HepG2 (cell line): ENCODE measurements around the gene MAPK11. TPM values are rescaled to one million over a fixed set of nuclear protein-coding genes. Genes with fewer than 3 reads are reported as not detected.

Experiments
- ATAC-seq: fragments of 200-7000 bp; cut with Tn5 transposase; 3 replicates; pipeline ENCODE4 v1.9.1; 2020; ENCODE audit warnings: mild to moderate bottlenecking, moderate library complexity
- BruUV-seq: library from RNA; stranded (reverse); fragments of 400-500 nt; replicated peaks from 2 replicates; lab custom pipeline; 2021; lab: Mats Ljungman, UMichigan
- CTCF ChIA-PET: fragments of 300-600 bp; formaldehyde crosslinking; extraction: SDS; loops from one replicate; lab custom pipeline; 2021; ENCODE audit warnings: low total read pairs, inconsistent platforms, low intra/inter-chr PET ratio; lab: Yijun Ruan, JAX
- POLR2A ChIA-PET: fragments of 350-600 bp; sonication (Branson Sonifier 250); formaldehyde crosslinking; loops from one replicate; lab custom pipeline; 2020; ENCODE audit warnings: antibody characterized with exemption, inconsistent platforms; lab: Yijun Ruan, JAX
- DNase-seq: peaks from one replicate; pipeline ENCODE4 v3.0.0-alpha.2; 2015; ENCODE audit warnings: low spot score
- FAIRE-seq: peaks from 3 replicates; lab custom pipeline; 2011; peaks lifted over from hg19 to GRCh38; lab: Jason Lieb, UNC
- H2AFZ ChIP-seq: one replicate; pipeline ENCODE4 v1.6.1; 2011; ENCODE audit warnings: low read length, inconsistent platforms
- H3K27ac ChIP-seq: fragments of 300-600 bp; 3 replicates; pipeline ENCODE4 v1.8.0; 2011; ENCODE audit warnings: mixed run types, mild to moderate bottlenecking, mixed read lengths, low read length, inconsistent platforms; ENCODE audit not compliant: insufficient read depth; ENCODE audit errors: extremely low read length
- H3K27me3 ChIP-seq, 2 experiments: fragments of 200-600 bp in 1 of 2; 2 replicates in 1 of 2; 3 replicates in 1 of 2; pipeline versions ENCODE4 v1.6.0 to v1.8.0; 2011; ENCODE audit warnings: low read length in 2 of 2, mild to moderate bottlenecking in 2 of 2, moderate library complexity in 2 of 2, inconsistent platforms in 1 of 2; ENCODE audit not compliant: insufficient read depth in 2 of 2, control insufficient read depth in 1 of 2
- H3K36me3 ChIP-seq, 2 experiments: fragments of 200-600 bp in 1 of 2; replicated peaks in 1 of 2; 2 replicates in 1 of 2; 3 replicates in 1 of 2; pipeline versions ENCODE4 v1.5.1 to v1.8.0; 2011; ENCODE audit warnings: low read length in 2 of 2, inconsistent platforms in 1 of 2; ENCODE audit not compliant: insufficient read depth in 2 of 2, control insufficient read depth in 1 of 2
- H3K4me1 ChIP-seq: 2 replicates; pipeline ENCODE4 v1.5.1; 2012; ENCODE audit warnings: low read length, inconsistent platforms; ENCODE audit not compliant: insufficient read depth
- H3K4me2 ChIP-seq: 2 replicates; pipeline ENCODE4 v1.6.0; 2011; ENCODE audit warnings: low read depth, low read length, inconsistent platforms
- H3K4me3 ChIP-seq, 3 experiments: fragments of 200-600 bp in 1 of 3; sonication (generic), shearing (Covaris generic) in 1 of 3; replicated peaks in 1 of 3; 2 replicates each; pipeline ENCODE4 v1.5.1; 2011 to 2016; ENCODE audit warnings: low read length in 3 of 3, inconsistent platforms in 2 of 3, low read depth in 2 of 3, mild to moderate bottlenecking in 2 of 3, control low read depth in 1 of 3, mixed read lengths in 1 of 3; ENCODE audit not compliant: insufficient read depth in 1 of 3
- H3K79me2 ChIP-seq: one replicate; pipeline ENCODE4 v1.6.1; 2011; ENCODE audit warnings: low read length, inconsistent platforms; ENCODE audit not compliant: insufficient read depth
- H3K9ac ChIP-seq: 2 replicates; pipeline ENCODE4 v1.6.0; 2011; ENCODE audit warnings: mild to moderate bottlenecking, low read depth, low read length, inconsistent platforms; ENCODE audit not compliant: insufficient read depth
- H3K9me3 ChIP-seq: 2 replicates; pipeline ENCODE4 v1.5.1; 2012; ENCODE audit warnings: mild to moderate bottlenecking, low read length
- H4K20me1 ChIP-seq: 2 replicates; pipeline ENCODE4 v1.6.0; 2011; ENCODE audit warnings: inconsistent platforms, mild to moderate bottlenecking, low read length, moderate library complexity; ENCODE audit not compliant: insufficient read depth
- HNRNPLL ChIP-seq: fragments of 200-400 bp; formaldehyde crosslinking; IDR thresholded peaks from 2 replicates; pipeline ENCODE4 v1.6.1; 2017; ENCODE audit warnings: mild to moderate bottlenecking, low read depth, low read length; ENCODE audit not compliant: poor library complexity, severe bottlenecking
- MXI1 ChIP-seq: IDR thresholded peaks from 3 replicates; pipeline ENCODE4 v1.6.1; 2012; ENCODE audit warnings: low read depth, low read length, inconsistent platforms, borderline replicate concordance
- NCOA1 ChIP-seq: sonication (generic); formaldehyde crosslinking; IDR thresholded peaks from 2 replicates; pipeline ENCODE4 v1.9.0; 2021; ENCODE audit warnings: missing genetic modification reagents
- PPARG ChIP-seq: conservative IDR thresholded peaks from 2 replicates; pipeline ENCODE4 v1.6.1; 2016; ENCODE audit warnings: missing biosample characterization, missing genetic modification reagents
- RARG ChIP-seq: sonication (generic); formaldehyde crosslinking; IDR thresholded peaks from 2 replicates; pipeline ENCODE4 v1.4.0; 2020; ENCODE audit warnings: low read depth, mild to moderate bottlenecking, missing genetic modification reagents
- SOX13 ChIP-seq, 3 experiments: fragments of 450-650 bp in 1 of 3; sonication (generic) in 1 of 3; formaldehyde crosslinking in 1 of 3; IDR thresholded peaks in 2 of 3; conservative IDR thresholded peaks in 1 of 3; 2 replicates each; pipeline versions ENCODE4 v1.5.0 to v1.6.1; 2016 to 2020; ENCODE audit warnings: antibody characterized with exemption in 1 of 3, mild to moderate bottlenecking in 1 of 3, missing compliant biosample characterization in 1 of 3, missing genetic modification reagents in 1 of 3, moderate library complexity in 1 of 3
- SOX6 ChIP-seq, 2 experiments: fragments of 450-650 bp in 1 of 2; sonication (generic) in 1 of 2; formaldehyde crosslinking in 1 of 2; IDR thresholded peaks; 2 replicates each; pipeline versions ENCODE4 v1.4.0 to v1.6.1; 2017 to 2020; ENCODE audit warnings: antibody characterized with exemption in 1 of 2, mild to moderate bottlenecking in 1 of 2, missing genetic modification reagents in 1 of 2
- STAG1 ChIP-seq: sonication (generic); formaldehyde crosslinking; IDR thresholded peaks from 2 replicates; pipeline ENCODE4 v1.4.0; 2020; ENCODE audit warnings: missing genetic modification reagents
- ZBTB7B ChIP-seq: sonication (generic); formaldehyde crosslinking; IDR thresholded peaks from 2 replicates; pipeline ENCODE4 v1.4.0; 2020; ENCODE audit warnings: missing genetic modification reagents
- ZGPAT ChIP-seq: IDR thresholded peaks from 2 replicates; pipeline ENCODE4 v1.6.1; 2016; ENCODE audit warnings: mild to moderate bottlenecking
- ZNF230 ChIP-seq: sonication (generic); formaldehyde crosslinking; IDR thresholded peaks from 2 replicates; pipeline ENCODE4 v1.4.0; 2020; ENCODE audit warnings: mild to moderate bottlenecking, missing genetic modification reagents
- ZNF251 ChIP-seq: sonication (generic); formaldehyde crosslinking; IDR thresholded peaks from 2 replicates; pipeline ENCODE4 v1.9.0; 2021; ENCODE audit warnings: mild to moderate bottlenecking, missing genetic modification reagents
- ZNF329 ChIP-seq: sonication (generic); formaldehyde crosslinking; IDR thresholded peaks from 2 replicates; pipeline ENCODE4 v1.9.0; 2021; ENCODE audit warnings: low read depth, mild to moderate bottlenecking, missing genetic modification reagents
- ZNF414 ChIP-seq: sonication (generic); formaldehyde crosslinking; IDR thresholded peaks from 2 replicates; pipeline ENCODE4 v1.5.0; 2020; ENCODE audit warnings: missing genetic modification reagents
- ZNF468 ChIP-seq: sonication (generic); formaldehyde crosslinking; IDR thresholded peaks from 2 replicates; pipeline ENCODE4 v1.8.0; 2022; ENCODE audit warnings: mild to moderate bottlenecking, moderate library complexity, missing genetic modification reagents
- ZNF772 ChIP-seq: sonication (generic); formaldehyde crosslinking; IDR thresholded peaks from 2 replicates; pipeline ENCODE4 v1.5.0; 2020; ENCODE audit warnings: mild to moderate bottlenecking, missing genetic modification reagents
- ZNF780A ChIP-seq: sonication (generic); formaldehyde crosslinking; IDR thresholded peaks from 2 replicates; pipeline ENCODE4 v1.8.0; 2022; ENCODE audit warnings: mild to moderate bottlenecking, missing genetic modification reagents, moderate library complexity
- ZNF850 ChIP-seq: sonication (generic); formaldehyde crosslinking; conservative IDR thresholded peaks from 2 replicates; pipeline ENCODE4 v1.9.0; 2021; ENCODE audit warnings: mild to moderate bottlenecking, missing genetic modification reagents
- WGBS: methylation state at CpG from one replicate; pipeline ENCODE4 v1.1.6; 2017; ENCODE audit warnings: low lambda C conversion rate; 5-methylcytosine and 5-hydroxymethylcytosine counted together
- in situ Hi-C: cut with HindIII; loops from 2 replicates; pipeline ENCODE4 v1.10.0; 2017; ENCODE audit warnings: low pct_unique_long_range_greater_than_20kb; ENCODE audit not compliant: extremely low pct_ligation_motif_present
- intact Hi-C: fragments of 100-400 bp; cut with micrococcal nuclease; formaldehyde crosslinking; loops from one replicate; pipeline ENCODE4 v1.10.0; 2022; ENCODE audit not compliant: unreplicated experiment
- polyA plus RNA-seq, 8 experiments: library from polyadenylated mRNA; depleted of rRNA in 3 of 8; stranded (reverse) in 7 of 8; unstranded in 1 of 8; fragments of >200 nt; fragmentation: Illumina TruSeq in 4 of 8; extraction: Trizol in 4 of 8; gene quantifications; 2 replicates each; pipeline versions ENCODE4 v1.2.1 to v1.2.3, GENCODE V29; 2011 to 2016; ENCODE audit warnings: low read depth in 4 of 8, missing spikeins in 1 of 8, mixed read lengths in 1 of 8; ENCODE audit not compliant: insufficient read depth in 1 of 8
- total RNA-seq, 5 experiments: library from RNA; depleted of rRNA; stranded (reverse); fragments of >200 nt; fragmentation: Illumina TruSeq; extraction: Trizol; gene quantifications; 2 replicates each; pipeline ENCODE4 v1.2.3, GENCODE V29; 2016; ENCODE audit warnings: low read depth in 1 of 5

MAPK11 gene
- total and polyA plus RNA-seq, 2 of the 13 experiments (the other 11 are each of a cell fraction or from before 2014, with no cell fraction given) = 0.15 to 0.17 TPM

- no peak for TF ChIP-seq ZNF251 (CRISPR knock-in tag)
- TF ChIP-seq ZNF850 (CRISPR knock-in tag) = no peak
- TF ChIP-seq ZNF329 (CRISPR knock-in tag) = 0 out of 2 replicates have a peak, but pooled peaks have one; percentile 30
- peak; percentile 44; the same call in 1 of the 3 replicates for TF ChIP-seq MXI1
- peak; percentile 87 for TF ChIP-seq STAG1
Measured at GRCh38 chr22:50252082-50253045, 17.8 kb downstream of the MAPK11 start (continued).

- intact Hi-C loops (no loop called here), in situ Hi-C loops (no loop called here)
- H3K79me2 ChIP-seq = peaks cover 3% of the 10 kb centered on the region
- no peaks in the 10 kb centered on the region for H4K20me1 ChIP-seq
- H3K9ac ChIP-seq = peak overlapping the region; percentile 29
- peaks cover 3 to 6% of the 10 kb centered on the region in 2 experiments; a peak in 3 of 5 replicates for H3K36me3 ChIP-seq
- peaks cover 37% of the 10 kb centered on the region for H3K4me1 ChIP-seq
- peak overlapping the region; percentile 36 for H3K27ac ChIP-seq
- POLR2A ChIA-PET = interaction anchor here (0.6 to 2.3 kb wide), 19 partner anchors 8 to 274 kb away, joined by 3 to 14 read pairs (median 5); partner anchors contain the start of genes DENND6B, LMF2, MAPK12 and NCAPH2
- no TSS peak for BruUV-seq
- no peaks in the 10 kb centered on the region for H3K27me3 ChIP-seq
- 45% methylated on average over 6 of the region's 36 CpGs for WGBS
- no peak overlapping the region for H2AFZ ChIP-seq
- H3K4me3 ChIP-seq = peak overlapping the region; percentile 68 to 92 (median 84); a peak in 5 of 6 replicates
- FAIRE-seq (no peak), DNase-seq (no peak), ATAC-seq (no peak)
- H3K9me3 ChIP-seq = no peaks in the 10 kb centered on the region
- H3K4me2 ChIP-seq = peak overlapping the region; percentile 96
- CTCF ChIA-PET = interaction anchor here (1.0 to 2.0 kb wide), 8 partner anchors 20 to 247 kb away, joined by 3 to 11 read pairs (median 4); partner anchors contain the start of genes DENND6B and PPP6R2
- TF ChIP-seq ZNF468 (CRISPR knock-in tag) (no peak), ZGPAT (CRISPR knock-in tag) (0 out of 2 replicates have a peak, but pooled peaks have one; percentile 9), RARG (CRISPR knock-in tag) (no peak), ZBTB7B (CRISPR knock-in tag) (peak; percentile 87), NCOA1 (CRISPR knock-in tag) (0 out of 2 replicates have a peak, but pooled peaks have one; percentile 19), HNRNPLL (peak; percentile 27), ZNF780A (no peak), PPARG (CRISPR knock-in tag) (0 out of 2 replicates have a peak, but pooled peaks have one; percentile 38), SOX6 (IDR thresholded peaks at IDR 0.05) (no peak), SOX6 (CRISPR knock-in tag; IDR thresholded peaks at IDR 0.05) (peak; percentile 20; the same call in 1 of the 2 replicates), ZNF414 (peak; percentile 46), SOX13 (IDR thresholded peaks at IDR 0.05) (no peak), SOX13 (CRISPR knock-in tag; conservative IDR thresholded peaks at IDR 0.05 in 1 of 2, IDR thresholded peaks at IDR 0.05 in 1 of 2) (0 out of 4 replicates have a peak, but pooled peaks of 1 of the 2 experiments have one; percentile 3), ZNF772 (CRISPR knock-in tag) (0 out of 2 replicates have a peak, but pooled peaks have one; percentile 13), ZNF230 (CRISPR knock-in tag) (0 out of 2 replicates have a peak, but pooled peaks have one; percentile 31)
Measured at GRCh38 chr22:50251477-50252081, 18.6 kb downstream of the MAPK11 start.
